Activated T-helper 1 cell treated with Interleukin-2 at 50 U/mL for 16 hours (primary cell): ENCODE results near the gene OPA3.
A peak's percentile ranks its signal among the peaks of the same experiment; 100 is the strongest.

Experiments
- DNase-seq: peaks from one replicate; pipeline ENCODE4 v3.0.0-alpha.2; 2020; ENCODE audit warnings: low read depth

The OPA3 gene

DNA sequence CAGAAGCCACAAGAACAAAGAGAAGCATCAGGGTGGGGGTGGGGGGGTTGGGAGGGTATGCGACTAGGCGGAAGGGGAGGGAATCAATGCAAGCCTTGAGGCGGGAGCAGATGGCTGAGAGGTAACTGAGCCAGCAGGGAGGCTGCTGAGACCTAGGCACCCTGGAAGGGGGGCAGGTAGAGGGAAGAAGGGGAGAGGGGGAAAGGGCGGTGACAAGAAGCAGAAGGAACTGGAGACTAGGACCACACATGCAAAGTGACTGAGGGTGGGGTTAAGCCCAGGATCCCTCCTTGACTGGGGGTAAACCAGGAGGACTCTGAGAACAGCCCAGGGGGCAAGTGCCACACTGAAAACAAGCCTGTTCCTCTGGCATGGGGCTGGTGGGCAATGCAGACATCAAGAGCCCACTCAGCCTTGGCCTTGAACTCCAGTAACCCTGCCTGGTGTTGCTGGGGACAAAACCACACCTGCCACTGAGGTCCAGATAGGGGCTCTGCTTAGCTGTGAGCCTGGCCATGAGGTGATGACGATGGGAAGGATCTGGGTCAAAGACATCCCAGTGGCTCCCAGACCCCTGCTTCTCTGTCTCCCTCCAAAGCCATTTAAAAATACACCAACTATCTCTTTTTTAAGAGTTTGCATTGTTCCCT, 20.3 kb downstream of the OPA3 start:
- DNase-seq: no peak

DNA sequence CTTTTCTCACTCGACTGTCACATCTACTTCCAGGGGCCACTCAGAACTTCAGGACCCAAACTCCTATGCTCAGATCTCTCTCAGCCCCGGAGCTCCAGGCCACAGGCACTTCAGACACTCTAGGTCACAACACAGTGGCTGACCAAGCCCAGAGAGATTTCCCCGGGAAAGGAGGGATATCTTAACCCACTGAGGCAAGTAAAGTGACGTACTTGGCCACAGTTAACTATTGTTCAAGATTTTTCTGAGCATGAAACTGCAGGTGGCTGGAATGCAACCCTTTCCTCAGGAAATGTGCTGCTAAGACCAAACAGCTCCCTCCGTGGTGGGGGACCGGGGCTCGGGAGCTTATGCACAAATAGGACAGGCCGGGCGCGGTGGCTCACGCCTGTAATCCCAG, 23.9 kb downstream of the OPA3 start:
- no peak for DNase-seq

DNA sequence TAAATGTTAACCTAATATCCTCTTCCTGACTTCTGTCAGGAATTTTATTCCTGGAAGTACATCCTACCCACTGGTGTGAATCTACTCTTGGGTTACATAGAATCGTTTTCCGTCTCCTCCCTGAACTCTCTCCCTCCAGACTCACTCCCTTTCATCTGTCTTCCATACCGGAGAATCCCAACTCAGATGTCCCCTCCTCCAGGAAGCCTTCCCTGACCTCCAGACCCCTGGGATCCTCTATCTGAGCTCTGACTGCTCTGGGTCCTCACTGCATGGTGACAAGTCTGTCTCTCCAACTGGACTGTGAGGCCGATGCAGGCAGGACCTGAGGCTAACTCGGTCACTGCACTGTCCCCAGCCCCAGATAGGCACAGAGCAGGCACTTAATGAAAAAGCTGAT, 24.6 kb downstream of the OPA3 start:
- no peak for DNase-seq

DNA sequence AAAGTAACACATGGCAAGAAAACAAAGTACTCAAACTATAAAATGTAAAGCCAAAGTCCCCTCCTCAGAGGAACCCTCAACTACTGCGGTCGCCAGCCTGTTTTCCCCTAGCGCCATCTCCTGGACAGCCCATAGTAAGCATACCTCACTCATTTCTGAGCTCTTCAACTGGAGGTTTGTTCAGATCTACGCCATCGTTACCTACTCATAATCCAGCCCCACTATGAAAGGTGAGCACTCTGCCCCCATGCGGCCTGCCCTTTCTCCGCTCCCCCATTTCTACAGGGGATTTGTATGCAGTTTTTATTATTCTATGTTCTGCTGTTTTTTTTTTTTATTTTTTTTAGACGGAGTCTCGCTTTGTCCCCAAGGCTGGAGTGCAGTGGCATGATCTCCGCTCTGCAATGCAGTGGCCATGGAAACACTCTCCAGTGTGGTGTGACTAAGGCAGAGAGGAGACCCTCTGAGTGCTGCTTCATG, 26.2 kb downstream of the OPA3 start:
- peak; percentile 30 for DNase-seq

DNA sequence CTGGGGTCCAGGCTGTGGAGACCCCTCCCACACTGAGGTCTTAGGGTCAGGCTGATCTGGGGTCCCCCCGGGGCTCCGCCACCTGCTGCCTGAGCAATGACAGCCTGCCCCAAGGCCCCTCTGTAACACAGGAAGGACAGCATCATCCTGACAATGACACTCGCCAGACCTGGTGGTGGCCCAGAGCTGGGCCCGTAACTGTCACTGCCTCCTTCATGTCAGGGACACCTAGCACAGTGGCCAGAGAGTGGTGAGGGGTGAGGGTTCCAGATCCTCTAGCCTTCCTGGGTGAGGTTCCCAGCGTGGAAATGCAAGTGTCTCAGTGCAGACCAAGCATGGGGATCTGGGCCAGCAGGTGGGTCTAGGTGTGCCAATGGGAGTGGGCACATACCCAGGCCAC, 27.8 kb downstream of the OPA3 start:
- DNase-seq: no peak

DNA sequence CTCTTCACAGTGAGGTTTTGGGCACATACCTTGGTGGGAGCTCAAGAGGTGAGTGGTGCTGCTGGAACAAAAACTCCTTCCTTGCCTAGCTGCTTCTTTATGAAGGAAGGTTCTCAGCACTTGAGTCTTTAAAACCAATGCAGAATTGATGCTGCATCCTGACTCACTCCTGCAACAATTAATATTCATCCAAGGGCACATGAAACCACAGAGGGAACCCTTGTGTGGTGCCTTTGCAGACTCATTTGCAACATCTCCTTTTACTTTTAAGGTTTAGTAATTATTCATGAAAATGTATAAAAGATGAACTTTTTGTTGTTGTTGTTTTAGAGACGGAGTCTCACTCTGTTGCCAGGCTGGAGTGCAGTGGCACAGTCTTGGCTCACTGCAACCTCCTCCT, 30.1 kb downstream of the OPA3 start:
- no peak for DNase-seq

DNA sequence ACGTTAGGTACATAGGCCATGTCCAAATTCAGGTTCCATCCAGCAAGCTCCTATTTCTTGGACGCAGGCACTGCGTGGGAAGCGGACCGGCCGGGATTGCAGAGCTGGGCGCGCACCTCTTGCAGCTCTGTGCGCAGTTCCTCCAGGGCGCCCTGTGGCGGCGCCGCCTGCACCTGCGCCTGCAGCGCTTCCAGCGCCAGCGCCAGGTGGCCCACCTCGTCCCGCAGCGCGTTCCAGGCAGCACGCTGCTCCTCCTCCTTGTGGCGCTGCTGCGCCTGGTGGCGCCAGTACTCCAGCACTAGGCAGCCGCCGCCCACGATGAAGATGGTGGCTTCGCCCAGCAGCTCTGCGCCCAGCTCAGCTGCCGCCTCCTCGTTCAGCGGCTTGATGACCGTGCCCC, 31.1 kb downstream of the OPA3 start:
- no peak for DNase-seq

DNA sequence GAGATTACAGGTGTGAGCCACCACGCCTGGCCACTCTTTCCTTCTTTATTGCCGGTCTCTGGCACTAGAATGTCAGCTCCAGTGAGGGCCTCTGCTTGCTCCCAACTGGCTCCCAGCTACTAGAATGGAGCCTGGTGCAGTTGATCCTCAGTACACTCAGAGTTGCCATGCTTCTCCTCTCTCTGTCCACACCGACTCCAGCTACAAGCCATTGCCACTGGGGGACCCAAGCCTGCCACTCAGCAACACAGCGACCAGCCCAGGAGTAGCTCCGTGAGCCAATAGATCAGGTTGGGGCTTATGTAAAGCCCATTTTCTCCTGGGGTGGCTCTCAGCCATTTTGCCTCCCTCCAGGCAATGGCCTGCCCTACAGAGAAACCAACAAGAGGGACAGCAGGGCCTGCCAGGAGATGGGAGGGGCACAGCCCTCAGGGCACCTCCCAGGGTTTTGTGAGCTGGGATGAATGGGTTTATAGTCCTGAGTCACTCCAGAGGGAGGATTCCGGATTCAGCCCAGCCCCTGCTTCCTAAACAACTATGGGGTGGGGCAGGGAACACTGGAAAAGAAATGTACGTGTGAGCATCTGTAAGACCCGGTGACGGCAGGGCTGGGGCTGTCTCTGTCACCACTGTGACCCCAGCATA, 36.5 kb downstream of the OPA3 start:
- no peak for DNase-seq

DNA sequence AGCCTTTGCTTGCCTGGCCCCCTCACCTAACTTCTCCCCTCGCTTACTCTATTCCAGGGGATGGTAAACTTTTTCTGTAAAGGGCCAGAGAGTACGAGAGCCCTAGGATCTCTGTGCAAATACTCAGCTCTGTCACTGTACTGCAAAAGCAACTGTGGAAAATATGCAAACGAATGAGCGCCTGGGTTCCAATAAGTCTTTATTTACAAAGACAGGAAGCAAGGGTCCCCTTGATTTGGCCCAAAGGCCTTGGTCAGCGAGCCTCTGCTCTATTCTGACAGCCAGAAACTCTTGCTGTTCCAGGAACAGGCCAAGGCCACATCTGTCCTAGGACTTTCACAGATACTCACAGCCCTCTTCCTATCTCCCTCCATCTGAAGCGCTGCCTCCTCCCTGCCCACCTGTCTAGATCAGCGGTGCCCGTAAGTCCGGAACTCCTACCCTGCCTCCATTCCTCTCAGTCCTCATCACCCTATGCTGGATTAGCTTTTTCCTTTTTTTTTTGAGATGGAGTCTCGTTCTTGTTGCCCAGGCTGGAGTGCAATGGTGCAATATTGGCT, 37.3 kb downstream of the OPA3 start:
- DNase-seq: no peak

DNA sequence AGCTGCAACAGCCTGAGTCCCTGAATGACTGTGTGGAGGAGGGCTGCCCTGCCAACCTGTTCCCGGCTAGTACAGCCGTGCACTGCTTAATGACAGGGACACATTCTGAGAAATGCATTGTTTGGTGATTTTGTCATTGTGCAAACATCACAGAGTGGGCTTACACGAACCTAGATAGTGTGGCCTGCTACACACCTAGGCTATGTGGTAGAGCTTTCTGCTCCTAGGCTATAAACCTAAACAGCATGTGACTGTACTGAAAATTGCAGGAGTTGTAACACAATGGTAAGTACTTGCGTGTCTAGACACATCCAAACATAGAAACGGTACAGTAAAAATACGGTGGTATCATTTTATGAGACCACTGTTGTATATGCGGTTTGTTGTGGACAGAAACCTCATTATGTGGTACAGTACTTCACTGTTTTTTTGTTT, 42.4 kb downstream of the OPA3 start:
- no peak for DNase-seq

DNA sequence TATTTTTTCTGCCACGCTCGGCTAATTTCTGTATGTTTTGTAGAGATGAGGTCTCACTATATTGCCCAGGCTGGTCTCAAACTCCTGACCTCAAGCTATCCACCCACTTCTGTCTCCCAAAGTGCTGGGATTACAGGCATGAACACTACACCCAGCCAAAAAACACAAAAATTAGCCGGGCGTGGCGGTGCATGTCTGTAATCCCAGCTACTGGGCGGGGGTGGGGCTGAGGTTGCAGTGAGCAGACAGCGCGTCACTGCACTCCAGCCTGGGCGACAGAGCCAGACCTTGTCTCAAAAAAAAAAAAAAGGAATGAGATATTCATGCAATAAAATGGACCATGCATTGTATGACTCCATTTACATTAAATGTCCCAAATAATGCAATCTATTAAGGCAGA, 45.1 kb downstream of the OPA3 start:
- no peak for DNase-seq

DNA sequence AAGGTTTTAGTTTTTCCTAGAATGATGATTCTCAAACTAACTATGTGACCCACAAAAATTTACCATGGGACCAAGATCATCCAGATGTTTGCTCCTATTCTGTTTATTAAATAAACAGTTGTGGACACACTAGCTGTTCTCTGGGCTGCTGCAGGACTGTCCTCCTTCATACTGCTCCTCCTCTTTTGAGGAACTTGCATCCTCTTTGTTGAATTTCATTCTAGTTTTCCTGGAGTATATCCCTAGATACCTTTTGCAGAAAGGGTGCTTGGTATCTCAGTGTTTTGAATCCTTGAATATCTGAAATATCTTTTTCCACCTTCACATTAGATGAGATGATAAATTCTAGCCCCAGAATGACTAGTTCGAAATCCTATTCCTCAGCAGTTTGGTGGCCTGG, 53.3 kb downstream of the OPA3 start:
- no peak for DNase-seq

DNA sequence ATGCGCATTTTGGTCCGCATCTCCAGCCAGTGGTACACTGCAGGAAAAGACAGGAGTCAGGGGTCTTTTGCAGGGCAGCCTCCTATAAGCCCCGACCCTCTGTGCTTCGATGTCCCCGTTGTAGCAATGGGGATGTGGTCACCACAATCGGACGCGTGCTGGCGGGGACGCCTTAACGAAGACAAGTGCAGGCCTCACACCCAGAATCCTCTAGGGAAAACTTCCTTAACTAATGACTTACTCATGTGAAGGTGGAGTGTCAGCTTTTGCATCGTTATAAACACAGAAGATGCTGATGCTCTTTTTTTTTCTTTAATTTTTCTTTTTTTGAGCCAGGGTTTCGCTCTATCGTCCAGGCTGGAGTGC, 55.2 kb downstream of the OPA3 start:
- no peak for DNase-seq

DNA sequence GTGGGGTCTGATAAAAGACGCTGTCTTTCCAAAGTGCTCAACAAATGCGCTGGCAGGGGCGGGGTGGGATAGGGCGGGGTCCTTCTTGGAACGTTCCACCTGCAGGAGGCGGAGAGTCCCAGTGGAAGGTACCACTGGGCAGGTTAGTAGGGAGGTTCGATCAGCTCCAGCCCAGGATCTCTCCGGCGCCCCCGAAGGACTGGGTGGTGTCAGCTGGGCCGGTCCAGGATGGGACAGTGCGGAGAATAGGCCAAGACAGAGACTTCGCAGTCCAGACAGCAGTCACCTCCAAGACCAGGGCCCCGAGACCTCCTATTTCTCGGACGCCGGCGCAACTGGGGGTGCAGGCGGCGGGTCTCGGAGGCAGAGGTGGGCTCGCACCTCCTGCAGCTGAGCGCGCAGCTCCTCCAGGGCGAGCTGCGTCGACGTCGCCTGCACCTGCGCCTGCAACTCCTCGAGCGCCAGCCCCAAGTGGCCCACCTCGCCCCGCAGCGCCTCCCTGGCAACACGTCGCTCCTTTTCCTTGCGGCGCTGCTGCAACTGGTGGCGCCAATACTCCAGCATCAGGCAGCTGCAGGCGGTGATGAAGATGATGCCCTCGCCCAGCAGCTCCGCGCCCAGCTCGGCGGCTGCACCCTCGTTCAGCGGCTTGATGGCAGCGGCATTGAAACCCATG, 55.7 kb downstream of the OPA3 start:
- no peak for DNase-seq

DNA sequence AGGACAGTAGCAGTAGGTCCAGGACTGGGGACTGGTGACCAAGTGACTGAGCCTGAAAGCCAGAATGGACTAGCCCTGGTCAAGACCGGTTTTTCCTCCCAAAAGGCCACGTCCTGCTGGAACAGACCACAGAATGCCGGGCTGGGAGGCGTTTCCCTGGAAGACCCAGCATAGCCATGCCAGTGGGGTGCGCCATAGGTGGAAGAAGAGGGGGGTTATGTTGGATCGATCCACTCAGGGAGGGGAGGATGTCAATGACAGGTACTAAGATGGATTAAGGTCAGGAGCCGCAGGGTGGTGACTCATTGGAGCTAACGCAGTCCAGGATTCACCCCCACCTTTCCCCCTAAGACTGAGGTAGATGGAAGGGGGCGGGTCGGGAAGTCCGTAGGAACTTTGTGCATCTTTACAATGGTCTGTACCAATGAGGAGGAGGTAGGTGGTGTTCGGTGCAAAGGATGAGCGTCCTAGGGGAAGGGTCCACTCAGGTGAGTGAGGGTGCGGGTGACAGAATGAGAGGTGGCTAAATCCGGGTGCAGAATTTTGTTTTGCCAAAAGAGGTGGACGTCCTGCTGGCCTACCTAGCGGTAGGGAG, 56.4 kb downstream of the OPA3 start:
- no peak for DNase-seq

DNA sequence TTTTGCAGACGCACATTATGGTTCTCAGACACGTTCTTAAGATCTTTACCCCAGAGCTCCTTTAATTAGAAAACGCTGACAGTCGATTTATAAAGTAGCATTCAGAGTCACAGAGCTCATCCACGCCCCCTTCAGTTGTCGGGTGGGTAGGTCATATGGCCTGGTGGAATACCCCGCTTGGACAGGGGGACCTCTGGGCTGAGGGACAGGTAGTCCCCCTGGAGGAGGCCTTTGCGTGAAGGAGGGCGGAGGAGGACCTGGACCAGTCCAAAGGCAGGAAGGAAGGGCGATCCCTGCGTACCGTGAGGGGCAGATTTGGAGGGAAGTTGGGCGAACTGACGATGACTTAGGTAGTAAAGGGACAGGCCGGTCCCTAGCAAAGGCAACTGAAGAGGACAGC, 56.9 kb downstream of the OPA3 start:
- no peak for DNase-seq

DNA sequence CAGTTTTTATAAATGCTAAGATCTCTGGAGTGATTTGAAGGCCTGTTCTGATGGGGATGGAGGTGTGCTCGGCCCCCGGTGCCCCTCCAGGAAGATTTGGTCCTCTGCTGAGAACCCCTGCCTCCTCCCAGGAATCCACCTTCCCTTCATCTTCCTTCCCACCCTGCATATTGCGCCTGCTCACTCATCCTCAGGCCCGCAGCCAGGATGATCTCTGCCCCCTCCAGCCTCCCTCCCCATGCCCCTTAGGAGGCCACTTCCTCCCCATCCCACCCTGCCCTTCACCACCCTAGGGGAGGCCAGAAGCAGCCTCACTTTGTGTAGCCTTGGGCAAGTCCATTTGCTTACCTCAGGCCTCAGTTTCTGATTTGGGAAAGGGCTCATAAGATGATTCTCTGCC, 57.6 kb downstream of the OPA3 start:
- no peak for DNase-seq

DNA sequence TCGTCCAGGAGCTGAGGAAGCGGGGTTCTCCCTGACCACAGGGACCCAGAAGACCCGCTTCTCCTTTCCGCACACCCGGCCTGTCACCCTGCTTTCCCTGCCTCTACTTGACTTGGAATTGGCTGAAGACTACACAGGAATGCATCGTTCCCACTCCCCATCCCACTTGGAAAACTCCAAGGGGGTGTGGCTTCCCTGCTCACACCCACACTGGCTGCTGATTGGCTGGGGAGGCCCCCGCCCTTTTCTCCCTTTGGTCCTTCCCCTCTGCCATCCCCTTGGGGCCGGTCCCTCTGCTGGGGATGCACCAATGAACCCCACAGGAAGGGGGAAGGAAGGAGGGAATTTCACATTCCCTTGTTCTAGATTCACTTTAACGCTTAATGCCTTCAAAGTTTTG, 58.5 kb downstream of the OPA3 start:
- no peak for DNase-seq

DNA sequence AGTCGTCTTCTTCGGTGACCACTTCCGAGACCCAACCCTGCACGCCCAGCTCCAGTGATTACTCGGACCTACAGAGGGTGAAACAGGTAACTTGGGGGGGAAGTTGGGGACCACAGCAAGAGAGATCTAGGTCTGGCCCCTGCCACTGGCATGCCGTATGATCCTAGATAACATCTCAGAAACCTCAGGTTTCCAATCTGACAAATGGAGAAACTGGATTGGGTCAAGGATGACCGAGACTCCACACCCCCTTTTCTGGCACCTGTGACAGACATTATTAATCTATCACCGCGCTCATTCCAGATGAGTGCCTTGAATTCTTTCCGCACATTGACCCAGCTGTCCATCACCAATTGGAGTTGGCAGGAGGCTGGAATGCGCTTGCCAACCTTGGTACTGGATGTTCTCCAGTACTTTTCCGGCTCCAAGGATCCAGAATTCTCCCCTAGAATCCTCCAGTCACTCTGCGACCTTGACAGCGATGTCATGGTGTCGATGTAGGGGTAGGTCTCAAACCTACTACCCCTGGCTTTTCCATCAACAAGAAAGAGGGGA, 60.0 kb downstream of the OPA3 start:
- DNase-seq: no peak

DNA sequence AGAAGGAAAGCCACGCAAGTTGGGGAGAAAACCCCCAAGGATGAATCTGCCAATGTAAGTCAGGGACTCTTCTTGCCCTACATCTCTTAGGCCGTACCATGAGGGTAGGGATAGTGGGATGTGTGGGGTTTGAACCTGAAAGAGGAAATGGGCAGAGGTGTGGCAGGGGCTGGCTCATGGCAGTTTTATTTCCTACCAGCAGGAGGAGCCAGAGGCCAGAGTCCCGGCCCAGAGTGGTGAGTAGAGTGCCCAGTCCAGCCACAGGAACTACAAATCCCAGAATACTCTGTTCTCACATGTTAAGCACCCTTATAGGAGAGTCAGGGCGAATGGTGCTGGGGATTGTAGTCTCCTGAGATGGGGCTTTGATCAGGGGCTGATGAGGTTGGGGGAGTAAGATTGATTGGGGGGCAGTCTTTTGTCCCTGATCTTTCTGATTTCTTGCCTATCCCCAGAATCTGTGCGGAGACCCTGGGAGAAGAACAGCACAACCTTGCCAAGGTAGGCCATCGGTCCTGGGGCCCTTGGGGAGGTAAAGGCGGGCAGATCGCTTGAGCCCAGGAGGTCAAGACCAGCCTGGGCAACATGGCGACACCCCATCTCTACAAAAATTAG, 60.9 kb downstream of the OPA3 start:
- peak; percentile 51 for DNase-seq

DNA sequence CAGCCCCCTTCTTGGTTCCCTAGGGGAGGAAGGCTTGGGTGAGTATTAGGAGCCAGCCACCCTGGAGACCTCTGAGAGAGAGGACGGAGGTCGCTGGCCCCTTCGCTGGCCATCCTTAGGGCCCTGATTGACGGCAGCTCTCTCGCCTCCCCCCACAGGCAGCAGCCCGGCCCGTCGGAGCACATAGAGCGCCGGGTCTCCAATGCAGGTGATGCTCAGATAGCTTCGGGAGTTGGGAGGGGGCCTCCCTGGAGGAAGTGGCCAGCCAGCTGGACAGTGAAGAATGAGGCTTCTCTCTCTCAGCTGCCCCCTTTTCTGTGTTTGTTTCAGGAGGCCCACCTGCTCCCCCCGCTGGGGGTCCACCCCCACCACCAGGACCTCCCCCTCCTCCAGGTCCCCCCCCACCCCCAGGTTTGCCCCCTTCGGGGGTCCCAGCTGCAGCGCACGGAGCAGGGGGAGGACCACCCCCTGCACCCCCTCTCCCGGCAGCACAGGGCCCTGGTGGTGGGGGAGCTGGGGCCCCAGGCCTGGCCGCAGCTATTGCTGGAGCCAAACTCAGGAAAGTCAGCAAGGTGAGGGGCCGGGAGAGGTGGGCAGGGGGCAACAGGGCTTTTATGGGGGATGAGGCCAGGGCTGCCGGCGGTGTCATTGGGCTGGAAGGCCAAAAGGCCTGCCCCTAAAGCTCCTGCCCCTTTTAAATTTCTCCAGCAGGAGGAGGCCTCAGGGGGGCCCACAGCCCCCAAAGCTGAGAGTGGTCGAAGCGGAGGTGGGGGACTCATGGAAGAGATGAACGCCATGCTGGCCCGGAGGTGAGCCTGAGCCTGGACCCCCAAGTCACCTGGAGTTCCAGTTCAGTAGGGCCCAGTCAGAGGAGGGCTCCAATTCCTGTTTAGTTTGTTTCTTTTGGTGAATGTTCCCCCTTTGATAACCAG, 62.3 kb downstream of the OPA3 start:
- no peak for DNase-seq
